ENCODE results near the gene PER3. TPM values are rescaled to one million over a fixed set of nuclear protein-coding genes. Genes with fewer than 3 reads are reported as not detected.

Gene PER3
- total and polyA plus RNA-seq, 2 of the 8 experiments (the other 6 are each of a cell fraction or from before 2014, with no cell fraction given) = 8.3 to 9.3 TPM

DNA sequence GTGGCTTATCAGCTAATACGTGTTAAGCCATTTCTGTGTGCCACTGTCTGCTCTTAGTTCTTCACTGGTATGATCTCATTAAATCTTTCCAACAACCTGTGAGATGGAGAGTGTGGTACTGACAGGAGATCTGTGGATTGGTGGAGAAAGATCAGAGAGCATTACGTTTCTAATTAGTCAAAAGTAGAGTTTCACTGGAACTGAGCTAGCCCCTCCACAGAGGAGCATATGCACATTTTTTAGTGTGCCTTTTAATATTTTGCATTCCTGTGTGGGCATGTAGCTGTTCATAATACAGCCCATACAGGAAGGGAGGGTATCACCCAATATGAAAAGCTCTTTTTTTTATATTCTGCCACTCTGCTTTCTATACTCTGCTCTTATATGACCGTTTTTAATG, 37.2 kb downstream of the PER3 start:
- Histone ChIP-seq H4K91ac (replicated peaks; ENCODE audit: insufficient read length, low read length) (no peak overlapping the region), H2BK5ac (ENCODE audit: low read depth, low read length) (no peak overlapping the region), H3K9ac (replicated peaks in 1 of 4; ENCODE audit: extremely low read depth in 1 of 4, low read depth in 3 of 4, low read length in 3 of 4) (no peak overlapping the region), H4K5ac (ENCODE audit: insufficient read length, low read depth, low read length) (no peak overlapping the region), H3K4me2 (ENCODE audit: insufficient read depth in 1 of 2, low read depth in 2 of 2, low read length in 2 of 2) (no peak overlapping the region), H3K79me2 (ENCODE audit: control insufficient read depth in 1 of 2, insufficient read depth in 2 of 2, low read length in 2 of 2) (no peaks in the 10 kb centered on the region), H3K9me3 (ENCODE audit: insufficient read depth in 2 of 2, low read depth in 1 of 2, low read length in 1 of 2) (no peaks in the 10 kb centered on the region), H2BK120ac (replicated peaks; ENCODE audit: low read depth, low read length) (no peak overlapping the region), H3K27ac (ENCODE audit: low read depth, low read length) (no peak overlapping the region), H2AK5ac (ENCODE audit: low read depth, low read length) (no peak overlapping the region), H2BK12ac (ENCODE audit: low read depth, low read length) (no peak overlapping the region), H3K14ac (ENCODE audit: insufficient read length) (no peak overlapping the region), H3K23me2 (ENCODE audit: low read depth, low read length) (no peaks in the 10 kb centered on the region), H3K56ac (replicated peaks; ENCODE audit: insufficient read length, low read depth, low read length) (no peak overlapping the region), H3K23ac (ENCODE audit: insufficient read length) (no peak overlapping the region), H3K27me3 (replicated peaks in 1 of 4; ENCODE audit: control insufficient read depth in 3 of 4, extremely low read depth in 1 of 4, insufficient read depth in 3 of 4, low read length in 3 of 4) (no peaks in the 10 kb centered on the region), H3K36me3 (ENCODE audit: control insufficient read depth in 2 of 4, insufficient read depth in 4 of 4, low read length in 3 of 4) (peaks cover 0 to 28% (median 4%) of the 10 kb centered on the region in 4 experiments; a peak in 5 of 8 replicates), H2BK20ac (ENCODE audit: low read length) (no peak overlapping the region), H2AFZ (ENCODE audit: low read length) (no peak overlapping the region), H4K20me1 (replicated peaks in 1 of 2; ENCODE audit: control insufficient read depth in 1 of 2, insufficient read depth in 2 of 2, low read length in 2 of 2) (no peaks in the 10 kb centered on the region), H3K4me3 (ENCODE audit: extremely low read depth in 1 of 4, insufficient read depth in 2 of 4, low read depth in 3 of 4, low read length in 4 of 4) (no peak overlapping the region), H3K18ac (ENCODE audit: extremely low read depth, low read length) (no peak overlapping the region), H3K4me1 (replicated peaks in 1 of 4; ENCODE audit: control insufficient read depth in 3 of 4, insufficient read depth in 4 of 4, low read length in 3 of 4) (no peaks in the 10 kb centered on the region), H3K4ac (replicated peaks; ENCODE audit: insufficient read length, low read depth, low read length) (no peak overlapping the region), H2BK15ac (ENCODE audit: low read length) (no peak overlapping the region), H4K8ac (ENCODE audit: extremely low read depth, insufficient read depth, low read length) (no peak overlapping the region), H3K79me1 (ENCODE audit: low read depth, low read length) (no peaks in the 10 kb centered on the region)
- CTCF ChIA-PET (ENCODE audit: partially characterized antibody) = interaction anchor here (1.0 to 2.2 kb wide), 3 partner anchors 10 to 152 kb away, joined by 3 to 4 read pairs (median 3); no protein-coding TSS in a partner anchor
- TF ChIP-seq BCL11A (IDR thresholded peaks at IDR 0.05; ENCODE audit: low read depth in 2 of 2, low read length in 2 of 2) (no peak), PHF8 (conservative IDR thresholded peaks at IDR 0.05; ENCODE audit: low read depth, low read length) (no peak), RNF2 (IDR thresholded peaks at IDR 0.05; ENCODE audit: borderline replicate concordance, low read depth, low read length, missing control alignments, poor library complexity, severe bottlenecking) (no peak), HDAC6 (IDR thresholded peaks at IDR 0.05; ENCODE audit: low read depth, low read length) (no peak), SUZ12 (IDR thresholded peaks at IDR 0.05; ENCODE audit: low read length) (no peak), KDM1A (IDR thresholded peaks at IDR 0.05; ENCODE audit: borderline replicate concordance, low read length) (no peak)
- TF ChIP-seq, protein P1, sequence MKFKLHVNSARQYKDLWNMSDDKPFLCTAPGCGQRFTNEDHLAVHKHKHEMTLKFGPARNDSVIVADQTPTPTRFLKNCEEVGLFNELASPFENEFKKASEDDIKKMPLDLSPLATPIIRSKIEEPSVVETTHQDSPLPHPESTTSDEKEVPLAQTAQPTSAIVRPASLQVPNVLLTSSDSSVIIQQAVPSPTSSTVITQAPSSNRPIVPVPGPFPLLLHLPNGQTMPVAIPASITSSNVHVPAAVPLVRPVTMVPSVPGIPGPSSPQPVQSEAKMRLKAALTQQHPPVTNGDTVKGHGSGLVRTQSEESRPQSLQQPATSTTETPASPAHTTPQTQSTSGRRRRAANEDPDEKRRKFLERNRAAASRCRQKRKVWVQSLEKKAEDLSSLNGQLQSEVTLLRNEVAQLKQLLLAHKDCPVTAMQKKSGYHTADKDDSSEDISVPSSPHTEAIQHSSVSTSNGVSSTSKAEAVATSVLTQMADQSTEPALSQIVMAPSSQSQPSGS (IDR thresholded peaks at IDR 0.05; ENCODE audit: low read length) = no peak
- no peak for DNase-seq (ENCODE audit: low read depth in 1 of 2, low spot score in 2 of 2)
- 82% methylated on average over 3 of the region's 3 CpGs; no CpG with 5 or more reads in 1 of the 2 experiments for WGBS, 2 experiments (ENCODE audit: extremely low coverage in 1 of 2, insufficient coverage in 1 of 2, insufficient read length in 1 of 2, insufficient replicate concordance in 2 of 2, low coverage in 1 of 2, low lambda C conversion rate in 2 of 2, missing lambda C conversion rate in 1 of 2)
- POLR2A ChIA-PET (ENCODE audit: partially characterized antibody) = interaction anchor here (1.3 kb wide), 1 partner anchor 9 kb away, joined by 3 read pairs; no protein-coding TSS in a partner anchor
- FAIRE-seq = no peak

Measured in H1 (cell line).